ENCODE measurements around the gene LRRC4C.
"Not testable (repeated sequence)": the region's sequence is repeated elsewhere in the genome, so short reads cannot be mapped to it uniquely, and the experiment has no call there.

Gene LRRC4C

GRCh38 chr11:41003339-41004282 lies 455.8 kb downstream of the LRRC4C start:
- no peak for DNase-seq

GRCh38 chr11:40998920-40999319 lies 460.5 kb downstream of the LRRC4C start:
- no peak for DNase-seq

- DNase-seq: no peak
Measured at GRCh38 chr11:40987776-40988435, 471.5 kb downstream of the LRRC4C start.

- no peak for DNase-seq
Measured at GRCh38 chr11:40986320-40986719, 473.1 kb downstream of the LRRC4C start.

- DNase-seq: no peak
Measured at GRCh38 chr11:40975076-40975475, 484.4 kb downstream of the LRRC4C start.

- DNase-seq: no peak
Measured at GRCh38 chr11:40974186-40974795, 485.2 kb downstream of the LRRC4C start.

- no peak for DNase-seq
Measured at GRCh38 chr11:40958707-40959106, 500.7 kb downstream of the LRRC4C start.

GRCh38 chr11:40952479-40952878 lies 507.0 kb downstream of the LRRC4C start:
- DNase-seq: no peak

- no peak for DNase-seq
Measured at GRCh38 chr11:40938002-40938401, 521.5 kb downstream of the LRRC4C start.

- no peak for DNase-seq
Measured at GRCh38 chr11:40924915-40925314, 534.5 kb downstream of the LRRC4C start.

GRCh38 chr11:40921246-40921645 lies 538.2 kb downstream of the LRRC4C start:
- DNase-seq: no peak

GRCh38 chr11:40910774-40911173 lies 548.7 kb downstream of the LRRC4C start:
- DNase-seq: not testable (repeated sequence)

GRCh38 chr11:40894501-40894900 lies 565.0 kb downstream of the LRRC4C start:
- no peak for DNase-seq

- DNase-seq: no peak
Measured at GRCh38 chr11:40885250-40885954, 574.0 kb downstream of the LRRC4C start.

GRCh38 chr11:40882301-40882700 lies 577.2 kb downstream of the LRRC4C start:
- no peak for DNase-seq

GRCh38 chr11:40879911-40880310 lies 579.5 kb downstream of the LRRC4C start:
- DNase-seq: no peak

- no peak for DNase-seq
Measured at GRCh38 chr11:40877981-40878380, 581.5 kb downstream of the LRRC4C start.

- DNase-seq: no peak
Measured at GRCh38 chr11:40877256-40877655, 582.2 kb downstream of the LRRC4C start.

GRCh38 chr11:40867991-40868632 lies 591.3 kb downstream of the LRRC4C start:
- no peak for DNase-seq

GRCh38 chr11:40857754-40858153 lies 601.7 kb downstream of the LRRC4C start:
- not testable (repeated sequence) for DNase-seq

GRCh38 chr11:40842750-40843339 lies 616.6 kb downstream of the LRRC4C start:
- DNase-seq: no peak

- no peak for DNase-seq
Measured at GRCh38 chr11:40841231-40841630, 618.2 kb downstream of the LRRC4C start.

All from stimulated activated CD8-positive, alpha-beta memory T cell treated with anti-CD3 and anti-CD28 coated beads, Interleukin-4, amount 100 ng/mL, for 48 hours (primary cell).